OCI-LY7 (cell line): Measurements from ENCODE around the gene CRHR1. TPM values are rescaled to one million over a fixed set of nuclear protein-coding genes. Genes with fewer than 3 reads are reported as not detected.
"Not testable (repeated sequence)": the region's sequence is repeated elsewhere in the genome, so short reads cannot be mapped to it uniquely, and the experiment has no call there.

ENCODE experiments used
- BruUV-seq: library from RNA; stranded (reverse); fragments of 400-500 nt; replicated peaks from 2 replicates; lab custom pipeline; 2021; lab: Mats Ljungman, UMichigan
- CTCF ChIA-PET: fragments of 300-600 bp; sonication (Branson Sonifier 250); formaldehyde crosslinking; loops from one replicate; lab custom pipeline; 2022; ENCODE audit warnings: antibody characterized with exemption; ENCODE audit not compliant: unreplicated experiment; lab: Charles Lee
- POLR2A ChIA-PET: fragments of 300-600 bp; sonication (Branson Sonifier 250); formaldehyde crosslinking; loops from one replicate; lab custom pipeline; 2022; ENCODE audit warnings: antibody characterized with exemption; lab: Charles Lee
- DNase-seq: peaks from one replicate; pipeline ENCODE4 v3.0.0-alpha.2; 2015; ENCODE audit warnings: low spot score
- H2AFZ ChIP-seq: fragments of 200-600 bp; sonication (generic), shearing (Covaris generic); 2 replicates; pipeline ENCODE4 v1.6.1; 2014; ENCODE audit warnings: mild to moderate bottlenecking, antibody characterized with exemption, low read length, moderate library complexity
- H3K27ac ChIP-seq: fragments of 200-600 bp; sonication (generic); 2 replicates; pipeline ENCODE4 v1.5.1; 2014; ENCODE audit warnings: mixed run types, low read depth, mild to moderate bottlenecking, moderate library complexity, low read length, inconsistent platforms; ENCODE audit not compliant: poor library complexity, severe bottlenecking
- H3K36me3 ChIP-seq: fragments of 200-600 bp; sonication (generic); 2 replicates; pipeline ENCODE4 v1.6.1; 2014; ENCODE audit warnings: mild to moderate bottlenecking, antibody characterized with exemption, low read length, moderate library complexity, mixed read lengths; ENCODE audit not compliant: insufficient read depth
- H3K4me1 ChIP-seq: fragments of 200-600 bp; sonication (generic); 2 replicates; pipeline ENCODE4 v1.5.1; 2014; ENCODE audit warnings: mild to moderate bottlenecking, low read length; ENCODE audit not compliant: insufficient read depth, poor library complexity, severe bottlenecking
- H3K4me2 ChIP-seq: fragments of 200-600 bp; sonication (generic); 2 replicates; pipeline ENCODE4 v1.6.1; 2014; ENCODE audit warnings: mild to moderate bottlenecking, low read length
- H3K4me3 ChIP-seq: fragments of 200-600 bp; sonication (generic); 2 replicates; pipeline ENCODE4 v1.5.1; 2014; ENCODE audit warnings: mild to moderate bottlenecking, low read depth, low read length; ENCODE audit not compliant: poor library complexity, severe bottlenecking
- H3K79me2 ChIP-seq: fragments of 200-600 bp; sonication (generic); 2 replicates; pipeline ENCODE4 v1.6.1; 2016; ENCODE audit warnings: low read depth, mild to moderate bottlenecking, low read length, moderate library complexity, mixed read lengths; ENCODE audit not compliant: insufficient read depth
- H3K9me2 ChIP-seq: fragments of 200-600 bp; sonication (generic); 2 replicates; pipeline ENCODE4 v1.6.1; 2016; ENCODE audit warnings: mild to moderate bottlenecking, low read length, mixed read lengths; ENCODE audit not compliant: insufficient read depth
- H3K9me3 ChIP-seq: fragments of 200-600 bp; sonication (generic); 2 replicates; pipeline ENCODE4 v1.6.1; 2014; ENCODE audit warnings: mild to moderate bottlenecking, mixed run types, low read length, mixed read lengths
- H4K20me1 ChIP-seq: fragments of 200-600 bp; sonication (generic); 2 replicates; pipeline ENCODE4 v1.6.1; 2014; ENCODE audit warnings: mild to moderate bottlenecking, antibody characterized with exemption, low read length, moderate library complexity, mixed read lengths; ENCODE audit not compliant: insufficient read depth
- CTCF ChIP-seq: fragments of 200-600 bp; sonication (generic); conservative IDR thresholded peaks from 2 replicates; pipeline ENCODE4 v1.5.1; 2014; ENCODE audit warnings: mild to moderate bottlenecking, antibody characterized with exemption, low read length, moderate library complexity, mixed read lengths
- EZH2phosphoT487 ChIP-seq: fragments of 200-600 bp; sonication (generic); IDR thresholded peaks from 2 replicates; pipeline ENCODE4 v1.6.1; 2018; ENCODE audit warnings: low read depth, borderline replicate concordance, mild to moderate bottlenecking, mixed run types, antibody characterized with exemption, low read length, moderate library complexity, mixed read lengths
- intact Hi-C: fragments of 100-400 bp; cut with micrococcal nuclease; formaldehyde crosslinking; loops from one replicate; pipeline ENCODE4 v1.10.0; 2022; ENCODE audit not compliant: unreplicated experiment
- total RNA-seq, 2 experiments: library from RNA; depleted of rRNA in 1 of 2; stranded (reverse); fragments of >200 nt in 1 of 2; shearing (Covaris generic) in 1 of 2; gene quantifications; 2 replicates each; pipeline ENCODE4 v1.2.3, GENCODE V29; 2014 to 2022

The CRHR1 gene
- total RNA-seq, 2 experiments from 2014 or later, result not detected

GRCh38 chr17:45855691-45856336 is 71.7 kb downstream of the CRHR1 start:
- H3K9me3 ChIP-seq, result no peaks in the 10 kb centered on the region
- BruUV-seq, result no TSS peak
- no peaks in the 10 kb centered on the region for H3K4me1 ChIP-seq
- H3K36me3 ChIP-seq, result no peaks in the 10 kb centered on the region
- H3K4me2 ChIP-seq, result no peak overlapping the region
- H4K20me1 ChIP-seq, result no peaks in the 10 kb centered on the region
- intact Hi-C loops, result loop anchor here (2.0 kb wide), 1 partner anchor 209 kb away; no protein-coding TSS in a partner anchor
- no peaks in the 10 kb centered on the region for H3K79me2 ChIP-seq
- H3K4me3 ChIP-seq, result no peak overlapping the region
- DNase-seq, result no peak
- TF ChIP-seq EZH2phosphoT487 (no peak), CTCF (no peak)
- POLR2A ChIA-PET, result no interaction called here
- CTCF ChIA-PET, result interaction anchor here (1.3 kb wide), 1 partner anchor 39 kb away, joined by 3 read pairs; no protein-coding TSS in a partner anchor
- H3K27ac ChIP-seq, result no peak overlapping the region
- no peaks in the 10 kb centered on the region for H3K9me2 ChIP-seq
- H2AFZ ChIP-seq, result no peak overlapping the region

- POLR2A ChIA-PET, result no interaction called here
- no peak overlapping the region for H3K4me3 ChIP-seq
- H3K27ac ChIP-seq, result no peak overlapping the region
- TF ChIP-seq CTCF, result no peak
- TF ChIP-seq EZH2phosphoT487, result no peak
- no peaks in the 10 kb centered on the region for H4K20me1 ChIP-seq
- H3K9me2 ChIP-seq, result no peaks in the 10 kb centered on the region
- no TSS peak for BruUV-seq
- H3K4me1 ChIP-seq, result no peaks in the 10 kb centered on the region
- no peak overlapping the region for H2AFZ ChIP-seq
- DNase-seq, result no peak
- CTCF ChIA-PET, result interaction anchor here (0.6 kb wide), 1 partner anchor 708 kb away, joined by 3 read pairs; no protein-coding TSS in a partner anchor
- intact Hi-C loops, result no loop called here
- no peak overlapping the region for H3K4me2 ChIP-seq
- H3K36me3 ChIP-seq, result no peaks in the 10 kb centered on the region
- H3K79me2 ChIP-seq, result no peaks in the 10 kb centered on the region
- H3K9me3 ChIP-seq, result no peaks in the 10 kb centered on the region
These were observed 74.0 kb downstream of the CRHR1 start for GRCh38 chr17:45857977-45858708.

- no peak overlapping the region for H2AFZ ChIP-seq
- no peak overlapping the region for H3K4me3 ChIP-seq
- no peaks in the 10 kb centered on the region for H3K9me2 ChIP-seq
- no peaks in the 10 kb centered on the region for H4K20me1 ChIP-seq
- no TSS peak for BruUV-seq
- no peak overlapping the region for H3K4me2 ChIP-seq
- no peak for DNase-seq
- H3K36me3 ChIP-seq, result no peaks in the 10 kb centered on the region
- no peaks in the 10 kb centered on the region for H3K79me2 ChIP-seq
- TF ChIP-seq EZH2phosphoT487 (no peak), CTCF (no peak)
- ChIA-PET CTCF (no interaction called here), POLR2A (no interaction called here)
- H3K27ac ChIP-seq, result no peak overlapping the region
- H3K4me1 ChIP-seq, result no peaks in the 10 kb centered on the region
- intact Hi-C loops, result no loop called here
- no peaks in the 10 kb centered on the region for H3K9me3 ChIP-seq
These were observed 77.0 kb downstream of the CRHR1 start for GRCh38 chr17:45861165-45861564.

GRCh38 chr17:45862127-45862526 is 78.0 kb downstream of the CRHR1 start:
- BruUV-seq, H4K20me1 ChIP-seq, intact Hi-C loops, H3K4me2 ChIP-seq, CTCF ChIA-PET, DNase-seq, H3K36me3 ChIP-seq, H3K9me2 ChIP-seq, H3K4me3 ChIP-seq, POLR2A ChIA-PET, H3K27ac ChIP-seq, H3K9me3 ChIP-seq, H3K79me2 ChIP-seq, H3K4me1 ChIP-seq, H2AFZ ChIP-seq: not testable (repeated sequence)
